H1 (cell line): ENCODE data around the gene NUB1. TPM values are rescaled to one million over a fixed set of nuclear protein-coding genes. Genes with fewer than 3 reads are reported as not detected.

Experiments used
- CTCF ChIA-PET: fragments of 300-600 bp; sonication (Branson Sonifier 250); formaldehyde crosslinking; loops from one replicate; lab custom pipeline; 2021; ENCODE audit not compliant: partially characterized antibody; lab: Charles Lee
- POLR2A ChIA-PET: fragments of 300-600 bp; sonication (Branson Sonifier 250); formaldehyde crosslinking; loops from one replicate; lab custom pipeline; 2021; ENCODE audit warnings: inconsistent platforms; ENCODE audit not compliant: partially characterized antibody; lab: Charles Lee
- DNase-seq, 2 experiments: peaks; one replicate each; pipeline versions ENCODE4 v3.0.0 to v3.0.0-alpha.2; 2010 to 2022; ENCODE audit warnings: low spot score in 2 of 2, low read depth in 1 of 2, mixed read lengths in 1 of 2
- FAIRE-seq: peaks from 2 replicates; lab custom pipeline; 2011; peaks lifted over from hg19 to GRCh38; lab: Jason Lieb, UNC
- H2AFZ ChIP-seq: 2 replicates; pipeline ENCODE4 v1.8.1; 2012; ENCODE audit warnings: low read length, inconsistent platforms
- H2AK5ac ChIP-seq: 2 replicates; pipeline ENCODE4 v1.6.1; 2013; ENCODE audit warnings: low read depth, low read length
- H2BK120ac ChIP-seq: replicated peaks from 2 replicates; pipeline ENCODE3; 2013; ENCODE audit warnings: low read depth, low read length, inconsistent platforms
- H2BK12ac ChIP-seq: 2 replicates; pipeline ENCODE4 v1.6.1; 2013; ENCODE audit warnings: low read depth, low read length
- H2BK15ac ChIP-seq: 2 replicates; pipeline ENCODE4 v1.6.1; 2013; ENCODE audit warnings: low read length
- H2BK20ac ChIP-seq: 2 replicates; pipeline ENCODE4 v1.6.1; 2013; ENCODE audit warnings: low read length
- H2BK5ac ChIP-seq: 2 replicates; pipeline ENCODE4 v1.6.1; 2013; ENCODE audit warnings: low read depth, low read length
- H3K14ac ChIP-seq: 2 replicates; pipeline ENCODE4 v1.6.1; 2013; ENCODE audit warnings: inconsistent platforms; ENCODE audit not compliant: insufficient read length
- H3K18ac ChIP-seq: 2 replicates; pipeline ENCODE4 v1.6.1; 2013; ENCODE audit warnings: low read length; ENCODE audit errors: extremely low read depth
- H3K23ac ChIP-seq: 2 replicates; pipeline ENCODE4 v1.6.1; 2013; ENCODE audit warnings: inconsistent platforms; ENCODE audit not compliant: insufficient read length
- H3K23me2 ChIP-seq: 2 replicates; pipeline ENCODE4 v1.6.1; 2013; ENCODE audit warnings: low read depth, low read length
- H3K27ac ChIP-seq: 2 replicates; pipeline ENCODE4 v1.6.1; 2011; ENCODE audit warnings: low read depth, low read length, inconsistent platforms
- H3K27me3 ChIP-seq, 4 experiments: replicated peaks in 1 of 4; 1 replicate in 1 of 4; 2 replicates in 3 of 4; pipeline versions ENCODE4 v1.6.1 to v1.8.1; 2011 to 2013; ENCODE audit warnings: low read length in 3 of 4, mild to moderate bottlenecking in 3 of 4, inconsistent platforms in 2 of 4, mixed read lengths in 2 of 4, moderate library complexity in 1 of 4; ENCODE audit not compliant: control insufficient read depth in 3 of 4, insufficient read depth in 3 of 4; ENCODE audit errors: extremely low read depth in 1 of 4
- H3K36me3 ChIP-seq, 4 experiments: 2 replicates each; pipeline versions ENCODE4 v1.6.1 to v1.8.1; 2011 to 2013; ENCODE audit warnings: mild to moderate bottlenecking in 4 of 4, low read length in 3 of 4, moderate library complexity in 2 of 4, control low read depth in 1 of 4, inconsistent platforms in 1 of 4; ENCODE audit not compliant: insufficient read depth in 4 of 4, control insufficient read depth in 2 of 4
- H3K4ac ChIP-seq: replicated peaks from 2 replicates; pipeline ENCODE3; 2013; ENCODE audit warnings: low read length, low read depth, mixed read lengths, inconsistent platforms; ENCODE audit not compliant: insufficient read length
- H3K4me1 ChIP-seq, 4 experiments: replicated peaks in 1 of 4; 1 replicate in 1 of 4; 2 replicates in 3 of 4; pipeline versions ENCODE4 v1.6.1 to v1.8.1; 2011 to 2013; ENCODE audit warnings: low read length in 3 of 4, inconsistent platforms in 2 of 4, mixed read lengths in 1 of 4; ENCODE audit not compliant: insufficient read depth in 4 of 4, control insufficient read depth in 3 of 4
- H3K4me2 ChIP-seq, 2 experiments: 2 replicates each; pipeline versions ENCODE4 v1.6.1 to v1.8.1; 2011 to 2013; ENCODE audit warnings: low read depth in 2 of 2, low read length in 2 of 2, control low read depth in 1 of 2, inconsistent platforms in 1 of 2, mild to moderate bottlenecking in 1 of 2; ENCODE audit not compliant: insufficient read depth in 1 of 2
- H3K4me3 ChIP-seq, 4 experiments: fragments of 200-600, 300-600 bp in 1 of 4; sonication (generic), shearing (Covaris generic), sonication (Bioruptor Twin) in 1 of 4; 2 replicates each; pipeline versions ENCODE4 v1.5.1 to v1.8.1; 2011 to 2016; ENCODE audit warnings: low read length in 4 of 4, low read depth in 3 of 4, control low read depth in 2 of 4, inconsistent platforms in 2 of 4, mild to moderate bottlenecking in 2 of 4, mixed read lengths in 1 of 4, moderate library complexity in 1 of 4; ENCODE audit not compliant: insufficient read depth in 2 of 4; ENCODE audit errors: extremely low read depth in 1 of 4
- H3K56ac ChIP-seq: replicated peaks from 2 replicates; pipeline ENCODE3; 2013; ENCODE audit warnings: low read depth, mild to moderate bottlenecking, mixed read lengths, low read length, inconsistent platforms; ENCODE audit not compliant: insufficient read length
- H3K79me1 ChIP-seq: 2 replicates; pipeline ENCODE4 v1.6.1; 2013; ENCODE audit warnings: low read depth, low read length, control low read depth
- H3K79me2 ChIP-seq, 2 experiments: 2 replicates each; pipeline versions ENCODE4 v1.6.1 to v1.8.1; 2012 to 2013; ENCODE audit warnings: low read length in 2 of 2, mild to moderate bottlenecking in 2 of 2, inconsistent platforms in 1 of 2; ENCODE audit not compliant: insufficient read depth in 2 of 2, control insufficient read depth in 1 of 2
- H3K9ac ChIP-seq, 4 experiments: replicated peaks in 1 of 4; 1 replicate in 1 of 4; 2 replicates in 3 of 4; pipeline versions ENCODE4 v1.6.1 to v1.8.1; 2011 to 2013; ENCODE audit warnings: low read depth in 3 of 4, low read length in 3 of 4, control low read depth in 2 of 4, mild to moderate bottlenecking in 2 of 4, moderate library complexity in 2 of 4, inconsistent platforms in 1 of 4; ENCODE audit errors: extremely low read depth in 1 of 4
- H3K9me3 ChIP-seq, 2 experiments: 2 replicates each; pipeline versions ENCODE4 v1.6.1 to v1.8.1; 2012 to 2013; ENCODE audit warnings: mild to moderate bottlenecking in 2 of 2, moderate library complexity in 2 of 2, control low read depth in 1 of 2, inconsistent platforms in 1 of 2, low read depth in 1 of 2, low read length in 1 of 2, mixed read lengths in 1 of 2; ENCODE audit not compliant: insufficient read depth in 2 of 2
- H4K20me1 ChIP-seq, 2 experiments: replicated peaks in 1 of 2; 2 replicates each; pipeline versions ENCODE3 to v1.8.1; 2011 to 2013; ENCODE audit warnings: inconsistent platforms in 2 of 2, low read length in 2 of 2, mild to moderate bottlenecking in 1 of 2; ENCODE audit not compliant: insufficient read depth in 2 of 2, control insufficient read depth in 1 of 2
- H4K5ac ChIP-seq: 2 replicates; pipeline ENCODE4 v1.6.1; 2013; ENCODE audit warnings: low read length, low read depth, mixed read lengths, inconsistent platforms; ENCODE audit not compliant: insufficient read length
- H4K8ac ChIP-seq: 2 replicates; pipeline ENCODE4 v1.8.0; 2013; ENCODE audit warnings: mild to moderate bottlenecking, moderate library complexity, low read length, inconsistent platforms; ENCODE audit not compliant: insufficient read depth; ENCODE audit errors: extremely low read depth
- H4K91ac ChIP-seq: replicated peaks from 2 replicates; pipeline ENCODE3; 2013; ENCODE audit warnings: low read length, mixed read lengths, inconsistent platforms; ENCODE audit not compliant: insufficient read length
- ASH2L ChIP-seq: fragments of 200-600, 300-600 bp; sonication (generic); IDR thresholded peaks from one replicate; pipeline ENCODE4 v1.7.1; 2017; ENCODE audit warnings: low read length
- CTBP2 ChIP-seq: IDR thresholded peaks from 2 replicates; pipeline ENCODE4 v1.7.0; 2011; ENCODE audit warnings: borderline replicate concordance, mild to moderate bottlenecking, moderate library complexity, mixed read lengths, low read length; ENCODE audit not compliant: insufficient read depth, insufficient read length
- EP300 ChIP-seq, 2 experiments: IDR thresholded peaks; 1 replicate in 1 of 2; 2 replicates in 1 of 2; pipeline ENCODE4 v1.6.1; 2011 to 2012; ENCODE audit warnings: low read depth in 2 of 2, low read length in 2 of 2, mild to moderate bottlenecking in 2 of 2, borderline replicate concordance in 1 of 2, inconsistent platforms in 1 of 2, moderate library complexity in 1 of 2
- GABPA ChIP-seq: IDR thresholded peaks from 2 replicates; pipeline ENCODE4 v1.6.1; 2011; ENCODE audit warnings: mild to moderate bottlenecking, low read length, moderate library complexity, borderline replicate concordance; ENCODE audit not compliant: insufficient read depth
- KDM5A ChIP-seq: fragments of 200-600 bp; IDR thresholded peaks from 2 replicates; pipeline ENCODE4 v1.7.1; 2012; ENCODE audit warnings: mild to moderate bottlenecking, low read length, inconsistent platforms, mixed read lengths
- NRF1 ChIP-seq: IDR thresholded peaks from 2 replicates; pipeline ENCODE4 v1.6.1; 2011; ENCODE audit warnings: mild to moderate bottlenecking, low read depth, low read length, improper control_type of control experiment
- POLR2AphosphoS5 ChIP-seq: IDR thresholded peaks from 2 replicates; pipeline ENCODE4 v1.6.1; 2011; ENCODE audit warnings: low read depth, low read length
- POU5F1 ChIP-seq: IDR thresholded peaks from 2 replicates; pipeline ENCODE4 v1.6.1; 2011; ENCODE audit warnings: low read depth, mild to moderate bottlenecking, low read length, moderate library complexity
- RXRA ChIP-seq: IDR thresholded peaks from 2 replicates; pipeline ENCODE4 v1.6.1; 2011; ENCODE audit warnings: low read depth, mild to moderate bottlenecking, low read length, moderate library complexity; ENCODE audit not compliant: insufficient read depth
- TCF12 ChIP-seq: IDR thresholded peaks from 2 replicates; pipeline ENCODE4 v1.6.1; 2011; ENCODE audit warnings: low read depth, mild to moderate bottlenecking, low read length
- WGBS, 2 experiments: shearing (Covaris generic) in 1 of 2; methylation state at CpG; one replicate each; pipeline versions ENCODE4 v1.1.6 to v1.1.7; 2013 to 2015; ENCODE audit warnings: low lambda C conversion rate in 2 of 2, mixed read lengths in 2 of 2, inconsistent platforms in 1 of 2, low coverage in 1 of 2, missing lambda C conversion rate in 1 of 2; ENCODE audit not compliant: insufficient replicate concordance in 2 of 2, insufficient coverage in 1 of 2, insufficient read length in 1 of 2; ENCODE audit errors: extremely low coverage in 1 of 2, missing lambda C conversion rate in 1 of 2; 5-methylcytosine and 5-hydroxymethylcytosine counted together
- polyA plus RNA-seq, 7 experiments: library from polyadenylated mRNA; depleted of rRNA in 3 of 7; stranded (reverse) in 5 of 7; unstranded in 2 of 7; fragments of >200 nt in 5 of 7; fragments of 200-250 nt in 2 of 7; gene quantifications; 1 replicate in 5 of 7; 2 replicates in 1 of 7; 4 replicates in 1 of 7; pipeline versions ENCODE4 v1.2.1 to v1.2.3, GENCODE V29; 2011 to 2013; ENCODE audit warnings: missing spikeins in 2 of 7, mixed read lengths in 2 of 7
- total RNA-seq: library from RNA; stranded (reverse); fragmentation: NEBNext Ultra II Directional; extraction: Animal tissue kit (Norgen Biotek cat#: 25700); gene quantifications from 2 replicates; pipeline ENCODE4 v1.2.1, GENCODE V29; 2021

The NUB1 gene
- total and polyA plus RNA-seq, 2 of the 8 experiments (the other 6 are each of a cell fraction or from before 2014, with no cell fraction given) = 22.1 to 43.5 TPM

DNA sequence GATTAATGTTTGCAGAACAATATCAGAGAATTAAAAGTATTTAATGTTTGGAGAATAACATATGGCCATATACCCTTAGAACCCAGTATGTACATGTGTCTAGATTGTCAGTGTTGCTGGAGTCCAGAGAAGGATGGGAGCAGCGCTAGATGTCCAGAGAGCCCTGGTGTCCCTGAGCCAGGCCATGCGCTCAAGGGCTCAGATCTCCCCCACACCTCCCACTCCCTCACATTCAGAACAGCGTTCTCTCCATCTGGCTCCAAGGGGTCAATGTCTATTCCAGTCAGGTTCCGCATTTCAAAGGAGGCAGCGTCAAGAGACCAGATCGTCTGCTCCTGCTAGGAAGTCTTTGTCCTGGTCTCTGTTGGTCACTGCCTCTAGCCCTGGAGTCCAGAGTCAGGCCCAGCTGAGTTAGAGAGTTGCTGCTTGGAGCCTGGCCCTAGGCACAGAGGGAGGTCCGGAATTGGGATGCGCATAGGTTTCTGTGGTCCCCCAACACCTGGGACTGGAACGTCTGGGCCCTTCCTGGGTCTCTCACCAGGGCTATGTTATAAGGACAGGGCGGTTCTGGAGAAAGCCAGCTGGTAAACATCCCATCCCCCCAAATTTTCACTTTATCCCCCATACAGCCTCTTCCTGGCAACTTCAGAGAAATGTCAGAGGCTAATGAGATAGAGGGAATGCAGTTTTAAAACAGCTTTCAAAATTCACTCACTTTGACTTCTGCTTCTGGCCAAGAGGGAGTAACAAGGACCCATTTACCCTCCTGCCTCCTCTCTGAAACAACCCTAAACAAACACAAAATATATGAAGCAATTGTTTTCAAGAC, 74.7 kb downstream of the NUB1 start:
- CTCF ChIA-PET = interaction anchor here (1.2 to 1.9 kb wide), 6 partner anchors 10 to 172 kb away, joined by 3 to 6 read pairs (median 4); no protein-coding TSS in a partner anchor
- POLR2A ChIA-PET = interaction anchor here (1.2 to 1.7 kb wide), 4 partner anchors 10 to 32 kb away, joined by 3 to 5 read pairs (median 4); no protein-coding TSS in a partner anchor
- no peak overlapping the region for H2BK5ac ChIP-seq
- no peak overlapping the region for H3K4me3 ChIP-seq
- peaks cover 0 to 10% (median 4%) of the 10 kb centered on the region in 4 experiments; a peak in 6 of 7 replicates for H3K4me1 ChIP-seq
- no peaks in the 10 kb centered on the region for H3K23me2 ChIP-seq
- H3K79me1 ChIP-seq = no peaks in the 10 kb centered on the region
- H2BK12ac ChIP-seq = no peak overlapping the region
- H3K9ac ChIP-seq = no peak overlapping the region
- no peak overlapping the region for H4K8ac ChIP-seq
- H3K14ac ChIP-seq = no peak overlapping the region
- H3K56ac ChIP-seq = no peak overlapping the region
- 40% methylated on average over 10 of the region's 10 CpGs; no CpG with 5 or more reads in 1 of the 2 experiments for WGBS, 2 experiments
- no peak overlapping the region for H4K91ac ChIP-seq
- peaks cover 0 to 21% (median 13%) of the 10 kb centered on the region in 4 experiments; a peak in 6 of 7 replicates for H3K27me3 ChIP-seq
- no peak for TF ChIP-seq ASH2L
- TF ChIP-seq KDM5A = no peak
- peak; percentile 57 for TF ChIP-seq CTBP2
- peak in 1 of 2 experiments; percentile 49; a peak in 1 of 3 replicates for TF ChIP-seq EP300 (IDR thresholded peaks at IDR 0.05; ENCODE audit: borderline replicate concordance in 1 of 2, low read depth in 2 of 2, low read length in 2 of 2)
- TF ChIP-seq GABPA = no peak; the same call in 1 of the 2 replicates
- TF ChIP-seq NRF1 = no peak
- peak; percentile 31; the same call in 1 of the 2 replicates for TF ChIP-seq POU5F1
- TF ChIP-seq TCF12 = peak; percentile 96
- peak; percentile 68 for TF ChIP-seq POLR2AphosphoS5
- 0 out of 2 replicates have a peak, but pooled peaks have one; percentile 60 for TF ChIP-seq RXRA
- no peak overlapping the region for H2BK20ac ChIP-seq
- H3K4me2 ChIP-seq = peak overlapping the region; percentile 6 to 17; a peak in 1 of 4 replicates
- no peak overlapping the region for H2AFZ ChIP-seq
- peaks cover 0 to 3% of the 10 kb centered on the region in 2 experiments; a peak in 1 of 4 replicates for H3K9me3 ChIP-seq
- H2BK15ac ChIP-seq = no peak overlapping the region
- H4K20me1 ChIP-seq = no peaks in the 10 kb centered on the region
- H3K79me2 ChIP-seq = no peaks in the 10 kb centered on the region
- no peak overlapping the region for H2AK5ac ChIP-seq
- H3K36me3 ChIP-seq = no peaks in the 10 kb centered on the region
- peak overlapping the region; percentile 41; the same call in 1 of the 2 replicates for H3K18ac ChIP-seq
- no peak overlapping the region for H3K27ac ChIP-seq
- no peak overlapping the region for H2BK120ac ChIP-seq
- H3K23ac ChIP-seq = no peak overlapping the region
- H3K4ac ChIP-seq = no peak overlapping the region
- peak; percentile 76 for FAIRE-seq
- H4K5ac ChIP-seq = no peak overlapping the region
- DNase-seq = no peak
